ENCODE measurements around the gene MRPL18.

DNA sequence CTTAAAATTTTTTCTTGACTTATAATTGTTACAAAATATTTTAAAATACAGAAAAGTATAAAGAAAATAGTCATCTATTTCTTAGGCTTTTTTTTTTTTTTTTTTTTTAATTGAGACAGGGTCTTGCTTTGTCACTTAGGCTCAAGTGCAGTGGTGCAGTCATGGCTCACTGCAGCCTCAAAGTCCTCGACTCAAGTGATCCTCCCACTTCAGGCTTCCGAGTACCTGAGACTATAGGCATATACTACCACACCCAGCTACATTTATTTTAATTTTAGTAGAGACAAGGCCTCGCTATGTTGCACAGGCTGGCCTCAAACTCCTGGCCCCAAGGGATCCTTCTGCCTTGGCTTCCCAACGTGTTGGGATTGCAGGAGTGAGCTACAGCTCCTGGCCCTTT lies 33.8 kb upstream of the MRPL18 start:
- TF ChIP-seq, protein P1, sequence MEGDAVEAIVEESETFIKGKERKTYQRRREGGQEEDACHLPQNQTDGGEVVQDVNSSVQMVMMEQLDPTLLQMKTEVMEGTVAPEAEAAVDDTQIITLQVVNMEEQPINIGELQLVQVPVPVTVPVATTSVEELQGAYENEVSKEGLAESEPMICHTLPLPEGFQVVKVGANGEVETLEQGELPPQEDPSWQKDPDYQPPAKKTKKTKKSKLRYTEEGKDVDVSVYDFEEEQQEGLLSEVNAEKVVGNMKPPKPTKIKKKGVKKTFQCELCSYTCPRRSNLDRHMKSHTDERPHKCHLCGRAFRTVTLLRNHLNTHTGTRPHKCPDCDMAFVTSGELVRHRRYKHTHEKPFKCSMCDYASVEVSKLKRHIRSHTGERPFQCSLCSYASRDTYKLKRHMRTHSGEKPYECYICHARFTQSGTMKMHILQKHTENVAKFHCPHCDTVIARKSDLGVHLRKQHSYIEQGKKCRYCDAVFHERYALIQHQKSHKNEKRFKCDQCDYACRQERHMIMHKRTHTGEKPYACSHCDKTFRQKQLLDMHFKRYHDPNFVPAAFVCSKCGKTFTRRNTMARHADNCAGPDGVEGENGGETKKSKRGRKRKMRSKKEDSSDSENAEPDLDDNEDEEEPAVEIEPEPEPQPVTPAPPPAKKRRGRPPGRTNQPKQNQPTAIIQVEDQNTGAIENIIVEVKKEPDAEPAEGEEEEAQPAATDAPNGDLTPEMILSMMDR (IDR thresholded peaks at IDR 0.05; ENCODE audit: insufficient read depth, low read length): no peak
- TF ChIP-seq, protein P2, sequence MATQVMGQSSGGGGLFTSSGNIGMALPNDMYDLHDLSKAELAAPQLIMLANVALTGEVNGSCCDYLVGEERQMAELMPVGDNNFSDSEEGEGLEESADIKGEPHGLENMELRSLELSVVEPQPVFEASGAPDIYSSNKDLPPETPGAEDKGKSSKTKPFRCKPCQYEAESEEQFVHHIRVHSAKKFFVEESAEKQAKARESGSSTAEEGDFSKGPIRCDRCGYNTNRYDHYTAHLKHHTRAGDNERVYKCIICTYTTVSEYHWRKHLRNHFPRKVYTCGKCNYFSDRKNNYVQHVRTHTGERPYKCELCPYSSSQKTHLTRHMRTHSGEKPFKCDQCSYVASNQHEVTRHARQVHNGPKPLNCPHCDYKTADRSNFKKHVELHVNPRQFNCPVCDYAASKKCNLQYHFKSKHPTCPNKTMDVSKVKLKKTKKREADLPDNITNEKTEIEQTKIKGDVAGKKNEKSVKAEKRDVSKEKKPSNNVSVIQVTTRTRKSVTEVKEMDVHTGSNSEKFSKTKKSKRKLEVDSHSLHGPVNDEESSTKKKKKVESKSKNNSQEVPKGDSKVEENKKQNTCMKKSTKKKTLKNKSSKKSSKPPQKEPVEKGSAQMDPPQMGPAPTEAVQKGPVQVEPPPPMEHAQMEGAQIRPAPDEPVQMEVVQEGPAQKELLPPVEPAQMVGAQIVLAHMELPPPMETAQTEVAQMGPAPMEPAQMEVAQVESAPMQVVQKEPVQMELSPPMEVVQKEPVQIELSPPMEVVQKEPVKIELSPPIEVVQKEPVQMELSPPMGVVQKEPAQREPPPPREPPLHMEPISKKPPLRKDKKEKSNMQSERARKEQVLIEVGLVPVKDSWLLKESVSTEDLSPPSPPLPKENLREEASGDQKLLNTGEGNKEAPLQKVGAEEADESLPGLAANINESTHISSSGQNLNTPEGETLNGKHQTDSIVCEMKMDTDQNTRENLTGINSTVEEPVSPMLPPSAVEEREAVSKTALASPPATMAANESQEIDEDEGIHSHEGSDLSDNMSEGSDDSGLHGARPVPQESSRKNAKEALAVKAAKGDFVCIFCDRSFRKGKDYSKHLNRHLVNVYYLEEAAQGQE (IDR thresholded peaks at IDR 0.05; ENCODE audit: insufficient replicate concordance, low read depth): no peak
- TF ChIP-seq POLR2AphosphoS5 (IDR thresholded peaks at IDR 0.05; ENCODE audit: low read depth) (0 out of 2 replicates have a peak, but pooled peaks have one; percentile 22), GABPA (IDR thresholded peaks at IDR 0.05; ENCODE audit: low read depth) (no peak)
